Measurements from ENCODE around the gene PCYT1B. TPM values are rescaled to one million over a fixed set of nuclear protein-coding genes. Genes with fewer than 3 reads are reported as not detected.
A peak's percentile ranks its signal among the peaks of the same experiment; 100 is the strongest.

Gene PCYT1B
- total RNA-seq, 1 experiment from 2014 or later, result not detected

- POLR2A ChIA-PET (ENCODE audit: unreplicated experiment), result interaction anchor here (0.7 kb wide), 1 partner anchor 199 kb away, joined by 3 read pairs; no protein-coding TSS in a partner anchor
- CTCF ChIA-PET, result no interaction called here
Observed at GRCh38 chrX:24693453-24694202, 46.5 kb upstream of the PCYT1B start, which contains the start of gene POLA1. TSS of gene POLA1 (plus strand) at chrX:24693918. CDS start at chrX:24693962, 44 bp downstream.

GRCh38 chrX:24692305-24692704 lies 45.2 kb upstream of the PCYT1B start:
- no peak overlapping the region for H3K27ac ChIP-seq
- no peaks in the 10 kb centered on the region for H3F3A ChIP-seq (ENCODE audit: insufficient read depth, low read depth)
- ChIA-PET POLR2A (ENCODE audit: unreplicated experiment) (no interaction called here), CTCF (no interaction called here)
- intact Hi-C loops (cut with micrococcal nuclease; ENCODE audit: unreplicated experiment), result no loop called here
- peak overlapping the region; percentile 85; the same call in 1 of the 2 replicates for H2AFZ ChIP-seq
- no peak for DNase-seq
- no peaks in the 10 kb centered on the region for H3K9me2 ChIP-seq (ENCODE audit: insufficient read depth)
- H3K4me1 ChIP-seq (replicated peaks; ENCODE audit: insufficient read depth), result peaks cover 13% of the 10 kb centered on the region
- no peak overlapping the region for H3K4me3 ChIP-seq
- H3K27me3 ChIP-seq (ENCODE audit: insufficient read depth, low read depth), result no peaks in the 10 kb centered on the region
- BruUV-seq (replicated peaks), result no TSS peak
- no peaks in the 10 kb centered on the region for H3K9me3 ChIP-seq (ENCODE audit: insufficient read depth, low read depth)
- TF ChIP-seq CTCF (conservative IDR thresholded peaks at IDR 0.05) (no peak), EZH2 (IDR thresholded peaks at IDR 0.05; ENCODE audit: low read depth) (no peak)
- no peak overlapping the region; the same call in 1 of the 2 replicates for H3K4me2 ChIP-seq
- no peaks in the 10 kb centered on the region for H3K36me3 ChIP-seq (ENCODE audit: low read depth)
- peaks cover 35% of the 10 kb centered on the region for H3K79me2 ChIP-seq (ENCODE audit: low read depth)
- no peaks in the 10 kb centered on the region for H4K20me1 ChIP-seq (ENCODE audit: insufficient read depth)

More at GRCh38 chrX:24693453-24694202, 46.5 kb upstream of the PCYT1B start, which contains the start of gene POLA1:
- Histone ChIP-seq H3K27ac (peak within 1 kb of the TSS; percentile 36; the same call in 1 of the 2 replicates), H3K79me2 (ENCODE audit: low read depth) (peaks cover 47% of the 10 kb centered on the region), H2AFZ (peak within 1 kb of the TSS; percentile 85), H3K4me2 (peak within 1 kb of the TSS; percentile 86), H4K20me1 (ENCODE audit: insufficient read depth) (no peaks in the 10 kb centered on the region), H3K36me3 (ENCODE audit: low read depth) (no peaks in the 10 kb centered on the region), H3K9me2 (ENCODE audit: insufficient read depth) (no peaks in the 10 kb centered on the region), H3K4me1 (replicated peaks; ENCODE audit: insufficient read depth) (peaks cover 13% of the 10 kb centered on the region), H3K4me3 (peak within 1 kb of the TSS; percentile 73), H3F3A (ENCODE audit: insufficient read depth, low read depth) (no peaks in the 10 kb centered on the region), H3K27me3 (ENCODE audit: insufficient read depth, low read depth) (no peaks in the 10 kb centered on the region), H3K9me3 (ENCODE audit: insufficient read depth, low read depth) (no peaks in the 10 kb centered on the region)
- intact Hi-C loops (cut with micrococcal nuclease; ENCODE audit: unreplicated experiment), result no loop called here
- BruUV-seq (replicated peaks), result no TSS peak
- peak; percentile 91 to 95 for DNase-seq
- TF ChIP-seq EZH2 (IDR thresholded peaks at IDR 0.05; ENCODE audit: low read depth) (no peak), CTCF (conservative IDR thresholded peaks at IDR 0.05) (no peak)

GRCh38 chrX:24684048-24684447 lies 36.9 kb upstream of the PCYT1B start:
- ChIA-PET POLR2A (ENCODE audit: unreplicated experiment) (no interaction called here), CTCF (no interaction called here)
- Histone ChIP-seq H3F3A (ENCODE audit: insufficient read depth, low read depth) (no peaks in the 10 kb centered on the region), H3K4me1 (replicated peaks; ENCODE audit: insufficient read depth) (no peaks in the 10 kb centered on the region), H3K9me2 (ENCODE audit: insufficient read depth) (no peaks in the 10 kb centered on the region), H3K79me2 (ENCODE audit: low read depth) (no peaks in the 10 kb centered on the region), H3K9me3 (ENCODE audit: insufficient read depth, low read depth) (no peaks in the 10 kb centered on the region), H3K4me3 (no peak overlapping the region), H2AFZ (no peak overlapping the region), H3K4me2 (no peak overlapping the region), H3K27ac (no peak overlapping the region), H3K27me3 (ENCODE audit: insufficient read depth, low read depth) (no peaks in the 10 kb centered on the region), H4K20me1 (ENCODE audit: insufficient read depth) (no peaks in the 10 kb centered on the region), H3K36me3 (ENCODE audit: low read depth) (no peaks in the 10 kb centered on the region)
- TF ChIP-seq EZH2 (IDR thresholded peaks at IDR 0.05; ENCODE audit: low read depth) (no peak), CTCF (conservative IDR thresholded peaks at IDR 0.05) (no peak)
- intact Hi-C loops (cut with micrococcal nuclease; ENCODE audit: unreplicated experiment), result no loop called here
- BruUV-seq (replicated peaks), result no TSS peak
- no peak for DNase-seq

Data from PC-9 (cell line).